ENCODE measurements around the gene NHEJ1.

NHEJ1 gene

DNA sequence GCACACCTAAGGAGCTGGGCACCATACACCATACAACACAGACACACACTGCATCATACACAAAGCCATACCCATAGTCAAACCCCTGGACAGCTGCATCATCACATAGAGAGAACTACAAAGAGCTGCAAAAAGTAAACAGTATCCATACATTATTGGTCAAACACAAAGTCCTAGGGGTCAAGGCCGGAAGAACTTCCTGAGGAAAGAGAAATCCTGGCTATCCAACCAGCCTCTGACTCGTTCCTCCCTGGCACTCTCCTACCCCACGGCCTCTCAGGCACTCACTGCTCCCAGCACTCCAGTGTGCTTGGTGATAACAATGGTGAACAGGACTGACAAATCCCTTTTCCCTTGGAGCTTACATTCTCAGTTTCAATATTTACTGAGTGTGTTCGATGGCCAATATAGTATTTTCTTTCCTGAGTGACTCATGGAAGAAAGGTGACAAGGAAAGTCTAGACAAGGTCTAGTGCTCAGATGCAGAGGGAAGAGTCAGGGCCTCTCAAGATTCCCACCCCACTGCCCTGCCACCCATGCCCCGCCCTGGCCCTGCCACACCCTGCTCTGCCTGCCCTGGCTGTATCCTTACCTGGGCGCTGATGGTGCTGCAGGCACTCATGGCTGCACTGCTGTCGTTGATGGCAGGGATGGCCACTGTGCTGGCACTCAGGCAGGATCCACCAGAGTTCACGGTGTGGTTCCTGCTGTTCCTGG is 122.7 kb downstream of the NHEJ1 start:
- no peak overlapping the region for H3K4me3 ChIP-seq (replicated peaks; ENCODE audit: low read depth, low read length)
- TF ChIP-seq, protein P1, sequence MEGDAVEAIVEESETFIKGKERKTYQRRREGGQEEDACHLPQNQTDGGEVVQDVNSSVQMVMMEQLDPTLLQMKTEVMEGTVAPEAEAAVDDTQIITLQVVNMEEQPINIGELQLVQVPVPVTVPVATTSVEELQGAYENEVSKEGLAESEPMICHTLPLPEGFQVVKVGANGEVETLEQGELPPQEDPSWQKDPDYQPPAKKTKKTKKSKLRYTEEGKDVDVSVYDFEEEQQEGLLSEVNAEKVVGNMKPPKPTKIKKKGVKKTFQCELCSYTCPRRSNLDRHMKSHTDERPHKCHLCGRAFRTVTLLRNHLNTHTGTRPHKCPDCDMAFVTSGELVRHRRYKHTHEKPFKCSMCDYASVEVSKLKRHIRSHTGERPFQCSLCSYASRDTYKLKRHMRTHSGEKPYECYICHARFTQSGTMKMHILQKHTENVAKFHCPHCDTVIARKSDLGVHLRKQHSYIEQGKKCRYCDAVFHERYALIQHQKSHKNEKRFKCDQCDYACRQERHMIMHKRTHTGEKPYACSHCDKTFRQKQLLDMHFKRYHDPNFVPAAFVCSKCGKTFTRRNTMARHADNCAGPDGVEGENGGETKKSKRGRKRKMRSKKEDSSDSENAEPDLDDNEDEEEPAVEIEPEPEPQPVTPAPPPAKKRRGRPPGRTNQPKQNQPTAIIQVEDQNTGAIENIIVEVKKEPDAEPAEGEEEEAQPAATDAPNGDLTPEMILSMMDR (IDR thresholded peaks at IDR 0.05; ENCODE audit: low read length, missing control alignments): no peak
- no peak for DNase-seq (ENCODE audit: low read depth)

DNA sequence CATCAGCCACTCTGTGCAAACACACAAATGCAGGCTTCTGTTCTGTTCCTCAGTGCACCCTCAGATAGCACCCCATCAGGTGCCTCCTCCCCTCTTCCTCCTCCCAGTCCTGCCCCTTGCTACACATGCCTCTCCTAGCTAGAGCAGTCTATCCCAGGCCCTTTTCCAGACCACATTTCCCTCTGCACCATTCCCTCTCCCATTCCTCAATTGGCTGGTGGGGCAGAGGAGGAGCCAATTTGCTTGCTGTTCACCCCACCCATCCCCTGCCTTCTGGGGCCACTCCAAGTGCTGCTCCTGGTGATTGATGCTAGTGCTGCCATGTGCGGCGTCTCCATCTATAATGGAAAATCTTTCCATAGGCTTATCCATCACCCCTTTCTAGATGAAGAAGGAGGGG is 124.7 kb downstream of the NHEJ1 start:
- no peak for DNase-seq (ENCODE audit: low read depth)
- TF ChIP-seq, protein P1 (IDR thresholded peaks at IDR 0.05; ENCODE audit: low read length, missing control alignments): no peak
- no peak overlapping the region for H3K4me3 ChIP-seq (replicated peaks; ENCODE audit: low read depth, low read length)

DNA sequence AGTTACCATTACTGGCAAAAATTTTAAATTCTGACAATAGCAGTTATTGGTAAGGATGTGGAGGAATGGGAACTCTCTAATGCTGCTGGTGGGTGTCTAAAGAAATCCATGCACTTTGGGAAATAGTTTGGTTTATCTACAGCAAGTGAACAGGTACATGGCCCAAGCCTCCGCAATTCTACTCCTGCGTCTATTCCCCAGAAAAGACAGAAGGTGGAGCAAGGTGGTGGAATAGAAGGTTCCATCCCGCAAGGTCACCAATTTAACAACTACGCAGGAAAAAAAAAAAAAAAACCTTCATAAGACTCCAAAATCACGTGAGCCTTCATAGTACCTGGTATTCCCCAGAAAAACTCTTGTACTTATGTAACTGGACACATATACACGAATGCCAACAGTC is 125.8 kb downstream of the NHEJ1 start:
- no peak for DNase-seq (ENCODE audit: low read depth)
- TF ChIP-seq, protein P1 (IDR thresholded peaks at IDR 0.05; ENCODE audit: low read length, missing control alignments): no peak
- H3K4me3 ChIP-seq (replicated peaks; ENCODE audit: low read depth, low read length): no peak overlapping the region

DNA sequence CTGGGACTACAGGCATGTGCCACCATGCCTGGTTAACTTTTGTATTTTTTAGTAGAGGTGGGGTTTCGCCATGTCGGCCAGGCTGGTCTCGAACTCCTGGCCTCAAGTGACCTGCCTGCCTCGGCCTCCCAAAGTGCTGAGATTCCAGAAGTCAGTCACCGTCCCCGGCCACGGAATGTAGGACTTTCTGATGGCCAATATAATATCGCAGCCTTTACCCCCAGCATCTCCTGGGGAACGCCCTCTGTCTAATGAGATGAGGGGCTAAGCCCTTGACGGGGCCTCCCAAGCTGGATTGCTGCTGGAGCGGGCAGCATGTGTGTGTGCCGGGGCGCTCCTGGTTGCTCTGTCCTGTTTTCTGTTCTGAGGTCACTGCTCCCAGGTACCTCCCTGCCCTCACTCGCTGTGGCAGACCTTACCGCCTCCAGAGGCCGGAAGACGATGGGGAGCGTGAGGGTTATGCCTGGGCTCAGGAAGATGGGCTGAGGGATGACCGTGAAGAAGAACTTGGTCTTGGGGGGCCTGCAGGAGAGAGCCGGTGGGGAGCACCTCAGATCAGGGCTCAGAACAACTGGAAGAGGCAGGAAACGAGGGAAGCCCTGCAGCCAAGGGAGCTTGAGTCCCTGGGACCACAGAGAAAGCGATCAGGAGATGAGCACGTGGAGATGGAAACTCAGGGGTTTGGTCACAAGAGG is 128.4 kb downstream of the NHEJ1 start:
- no peak overlapping the region for H3K4me3 ChIP-seq (replicated peaks; ENCODE audit: low read depth, low read length)
- TF ChIP-seq, protein P1 (IDR thresholded peaks at IDR 0.05; ENCODE audit: low read length, missing control alignments): no peak
- DNase-seq (ENCODE audit: low read depth): no peak

DNA sequence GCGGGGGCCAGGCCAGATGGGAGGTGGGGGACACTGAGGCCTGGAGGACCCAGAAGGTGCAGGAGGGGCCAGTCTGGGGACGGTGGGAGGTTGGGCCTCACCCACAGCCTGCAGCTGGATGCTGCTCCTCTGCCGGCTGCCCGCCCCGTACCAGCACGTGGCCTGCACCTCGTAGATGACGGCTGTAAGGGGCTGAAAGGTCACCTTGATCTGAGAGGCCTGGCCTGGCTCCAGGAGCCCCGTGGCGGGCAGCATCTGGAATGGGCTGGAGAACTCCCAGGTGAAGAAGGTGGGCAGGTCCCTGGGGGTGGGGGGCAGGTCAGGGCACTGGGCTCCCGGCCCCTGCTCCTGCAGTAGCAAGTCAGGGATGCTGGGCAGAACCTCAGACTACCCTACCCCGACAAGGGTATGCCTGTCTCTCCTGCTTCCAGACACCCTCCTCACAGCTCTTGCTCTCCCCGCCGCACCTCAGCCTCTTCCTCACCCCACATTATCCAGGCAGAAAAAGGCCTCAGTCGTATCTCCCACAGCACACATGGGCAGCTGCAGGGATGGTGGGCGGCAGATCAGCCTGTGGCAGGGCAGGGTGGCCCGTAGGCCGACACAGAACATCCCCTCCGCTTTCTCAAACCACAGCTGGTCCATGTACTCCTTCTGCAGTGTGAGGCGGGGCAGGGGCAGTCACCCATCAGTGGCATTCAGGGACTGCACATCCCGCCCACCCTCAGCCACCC is 129.4 kb downstream of the NHEJ1 start:
- H3K4me3 ChIP-seq (replicated peaks; ENCODE audit: low read depth, low read length): no peak overlapping the region
- TF ChIP-seq, protein P1 (IDR thresholded peaks at IDR 0.05; ENCODE audit: low read length, missing control alignments): no peak
- DNase-seq (ENCODE audit: low read depth): no peak

DNA sequence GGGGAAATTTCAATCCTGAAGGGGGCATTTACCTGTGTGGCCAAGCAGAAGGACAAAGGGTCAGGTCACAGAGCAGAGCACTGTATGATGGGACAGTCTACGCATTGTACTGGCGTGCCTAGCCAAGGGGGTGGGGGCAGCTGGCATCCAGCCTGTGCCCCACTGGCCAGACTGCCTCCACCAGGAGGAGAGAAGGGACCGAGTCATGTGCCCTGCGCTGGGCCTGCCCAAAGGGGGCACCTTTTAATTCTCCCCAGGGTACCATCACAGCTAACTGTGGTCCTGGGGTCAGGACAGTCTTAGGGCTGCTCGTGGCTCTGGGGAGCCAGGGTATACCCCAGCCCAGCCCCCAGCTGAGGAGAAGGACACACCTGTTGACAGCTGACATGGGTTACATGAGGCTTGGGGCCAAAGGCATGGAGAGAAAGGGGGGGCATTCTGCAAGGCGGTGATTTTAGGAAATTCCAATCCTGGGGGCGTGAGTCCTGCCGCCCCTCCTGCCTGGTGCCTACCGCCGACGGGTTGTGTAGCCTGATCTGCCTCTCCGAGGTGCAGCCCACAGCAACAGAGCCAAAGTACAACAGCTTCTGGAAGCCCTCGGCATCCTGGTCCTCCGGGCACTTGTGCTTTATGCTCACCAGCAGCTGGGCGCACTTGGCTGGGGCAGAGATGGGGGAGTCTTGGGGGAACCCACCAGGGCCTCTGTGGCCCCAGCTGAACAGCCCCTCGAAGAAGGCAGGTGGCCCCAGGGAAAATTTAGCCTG is 130.3 kb downstream of the NHEJ1 start:
- H3K4me3 ChIP-seq (replicated peaks; ENCODE audit: low read depth, low read length): no peak overlapping the region
- DNase-seq (ENCODE audit: low read depth): no peak

More for the DNA sequence above, 130.3 kb downstream of the NHEJ1 start:
- TF ChIP-seq, protein P1 (IDR thresholded peaks at IDR 0.05; ENCODE audit: low read length, missing control alignments): no peak

Data from fibroblast of pulmonary artery (primary cell).